Middle frontal gyrus (tissue), 1 donor: Measurements from ENCODE around the gene SLC4A1AP.
"Not testable (repeated sequence)": the region's sequence is repeated elsewhere in the genome, so short reads cannot be mapped to it uniquely, and the experiment has no call there.

Experiments
- DNase-seq: peaks from one replicate; pipeline ENCODE4 v3.0.0-alpha.2; 2015; ENCODE audit warnings: low spot score; ENCODE audit errors: extremely low spot score

The SLC4A1AP gene, protein sequence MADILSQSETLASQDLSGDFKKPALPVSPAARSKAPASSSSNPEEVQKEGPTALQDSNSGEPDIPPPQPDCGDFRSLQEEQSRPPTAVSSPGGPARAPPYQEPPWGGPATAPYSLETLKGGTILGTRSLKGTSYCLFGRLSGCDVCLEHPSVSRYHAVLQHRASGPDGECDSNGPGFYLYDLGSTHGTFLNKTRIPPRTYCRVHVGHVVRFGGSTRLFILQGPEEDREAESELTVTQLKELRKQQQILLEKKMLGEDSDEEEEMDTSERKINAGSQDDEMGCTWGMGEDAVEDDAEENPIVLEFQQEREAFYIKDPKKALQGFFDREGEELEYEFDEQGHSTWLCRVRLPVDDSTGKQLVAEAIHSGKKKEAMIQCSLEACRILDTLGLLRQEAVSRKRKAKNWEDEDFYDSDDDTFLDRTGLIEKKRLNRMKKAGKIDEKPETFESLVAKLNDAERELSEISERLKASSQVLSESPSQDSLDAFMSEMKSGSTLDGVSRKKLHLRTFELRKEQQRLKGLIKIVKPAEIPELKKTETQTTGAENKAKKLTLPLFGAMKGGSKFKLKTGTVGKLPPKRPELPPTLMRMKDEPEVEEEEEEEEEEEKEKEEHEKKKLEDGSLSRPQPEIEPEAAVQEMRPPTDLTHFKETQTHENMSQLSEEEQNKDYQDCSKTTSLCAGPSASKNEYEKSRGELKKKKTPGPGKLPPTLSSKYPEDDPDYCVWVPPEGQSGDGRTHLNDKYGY

DNA sequence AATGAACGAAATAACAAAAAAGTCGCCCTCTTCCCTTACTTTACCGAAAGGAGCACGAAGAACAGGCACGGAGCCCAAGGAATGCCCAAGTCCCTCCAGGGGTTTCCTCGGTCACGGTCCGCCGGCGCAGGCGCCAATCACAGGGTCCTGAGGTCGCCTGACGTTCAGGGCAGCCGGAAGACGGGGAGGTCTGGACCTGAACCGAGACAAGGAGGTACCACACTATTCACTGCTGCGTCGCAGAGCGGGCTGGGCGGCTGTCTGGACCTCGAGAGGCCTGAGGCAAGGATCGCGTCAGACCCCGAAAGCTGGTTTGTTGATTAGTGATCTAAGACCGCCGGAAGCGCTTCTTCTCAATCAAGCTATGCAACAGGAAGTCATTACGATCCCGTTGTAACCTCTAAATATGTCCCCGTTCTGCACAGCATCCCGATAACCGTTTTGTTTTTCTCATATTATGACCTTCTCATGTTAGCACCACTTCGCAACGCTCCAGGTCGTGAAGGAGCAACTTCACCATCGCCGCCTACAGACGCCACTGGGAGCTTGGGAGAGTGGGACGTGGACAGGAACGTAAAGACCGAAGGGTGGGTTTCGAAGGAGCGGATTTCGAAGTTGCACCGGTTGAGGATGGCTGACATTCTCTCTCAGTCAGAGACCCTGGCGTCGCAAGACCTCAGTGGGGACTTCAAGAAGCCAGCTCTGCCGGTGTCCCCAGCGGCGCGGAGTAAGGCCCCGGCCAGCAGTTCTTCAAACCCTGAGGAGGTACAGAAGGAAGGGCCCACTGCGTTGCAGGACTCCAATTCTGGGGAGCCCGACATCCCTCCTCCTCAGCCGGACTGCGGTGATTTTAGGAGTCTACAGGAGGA lies at the start of gene SLC4A1AP, which contains the start of gene SUPT7L:
Gene SLC4A1AP, plus strand, starts transcription at position 605 of the 869 bp plus-strand sequence. Its CDS starts 26 bp downstream, at position 631.
Gene SUPT7L, minus strand, starts transcription at position 330 of the 869 bp plus-strand sequence. CDS start 1,422 bp downstream, outside the sequence.
- DNase-seq = peak; percentile 69

- no peak for DNase-seq
Observed at GRCh38 chr2:27613985-27614384, 49.7 kb upstream of the SLC4A1AP start.

DNA sequence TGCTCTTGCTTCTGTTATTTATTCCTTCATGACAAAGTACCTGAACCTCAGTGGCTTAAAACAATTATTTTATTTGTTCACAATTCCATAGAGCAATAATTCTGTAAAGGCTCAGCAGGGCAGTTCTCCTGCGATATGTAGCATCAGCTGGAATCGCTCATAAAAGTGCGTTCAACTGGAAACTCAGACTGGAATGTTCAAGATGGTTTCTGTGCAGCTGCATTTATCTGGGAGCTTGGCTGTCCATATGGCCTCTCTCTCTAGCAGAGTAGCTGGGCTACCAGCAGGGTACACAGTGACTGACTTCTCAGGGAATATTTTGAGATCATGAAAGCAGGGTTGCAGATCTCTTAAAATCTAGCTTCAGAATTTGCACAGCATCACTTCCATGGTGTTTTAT lies 48.4 kb upstream of the SLC4A1AP start:
- DNase-seq = no peak

- DNase-seq = no peak
Observed at GRCh38 chr2:27621524-27621923, 42.2 kb upstream of the SLC4A1AP start.

- no peak for DNase-seq
Observed at GRCh38 chr2:27622921-27623384, 40.7 kb upstream of the SLC4A1AP start.

DNA sequence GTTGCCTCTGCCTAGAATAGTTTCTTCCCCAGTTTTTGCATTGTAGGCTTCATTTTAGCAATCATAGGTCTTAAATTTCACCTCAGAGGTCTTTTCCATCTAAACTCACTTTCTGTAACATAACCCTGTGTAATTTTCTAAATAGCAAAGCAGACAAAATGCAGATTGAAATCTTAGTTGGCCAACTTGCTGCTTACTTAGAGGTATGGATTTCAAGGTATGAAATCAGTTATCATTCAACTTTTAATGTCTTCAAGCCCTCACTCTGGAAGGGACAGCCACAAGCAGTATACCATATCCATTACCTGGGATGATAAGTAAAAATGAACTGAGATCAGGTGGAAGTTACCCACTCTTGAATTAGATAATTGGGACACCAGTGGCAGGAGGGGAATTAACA lies 38.7 kb upstream of the SLC4A1AP start:
- DNase-seq = no peak

DNA sequence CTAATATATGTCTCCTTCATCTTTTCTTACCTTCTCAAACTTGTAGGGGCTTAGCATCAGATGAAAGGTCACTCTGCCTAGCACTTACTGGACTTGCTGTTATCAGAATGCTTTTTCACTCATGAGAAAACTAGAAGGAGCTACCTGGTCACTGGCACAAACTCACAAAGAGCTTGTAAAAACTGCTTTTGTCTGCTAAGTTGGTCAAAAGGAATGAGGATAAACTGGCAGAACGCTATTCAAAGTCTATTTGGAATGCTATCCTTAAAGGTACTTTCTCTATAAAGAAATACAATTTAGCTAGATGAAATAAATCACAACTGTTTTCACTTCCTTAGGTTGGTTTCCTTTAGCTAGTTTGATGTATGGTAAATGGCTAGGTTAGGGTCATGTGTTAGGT lies 37.4 kb upstream of the SLC4A1AP start:
- not testable (repeated sequence) for DNase-seq

DNA sequence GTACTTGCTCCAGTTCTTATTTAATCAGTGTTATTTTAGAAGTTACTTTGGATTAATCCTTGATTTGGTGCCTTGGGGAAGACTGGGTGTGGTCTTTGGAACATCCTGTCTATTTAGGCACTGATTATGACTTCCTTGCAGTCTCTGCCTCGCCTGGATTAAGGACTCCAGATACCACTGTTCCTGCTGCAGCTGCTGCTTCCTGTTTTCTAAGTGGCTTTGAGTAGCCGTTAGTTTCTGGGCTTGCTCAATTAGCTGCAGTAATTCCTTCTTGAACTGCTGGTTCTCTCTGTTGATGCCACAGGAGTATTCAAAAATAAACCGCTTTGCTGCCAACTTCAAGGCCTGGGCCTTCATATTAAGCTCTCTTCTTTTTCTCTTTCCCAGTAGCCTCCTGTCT lies 36.8 kb upstream of the SLC4A1AP start:
- DNase-seq = not testable (repeated sequence)

DNA sequence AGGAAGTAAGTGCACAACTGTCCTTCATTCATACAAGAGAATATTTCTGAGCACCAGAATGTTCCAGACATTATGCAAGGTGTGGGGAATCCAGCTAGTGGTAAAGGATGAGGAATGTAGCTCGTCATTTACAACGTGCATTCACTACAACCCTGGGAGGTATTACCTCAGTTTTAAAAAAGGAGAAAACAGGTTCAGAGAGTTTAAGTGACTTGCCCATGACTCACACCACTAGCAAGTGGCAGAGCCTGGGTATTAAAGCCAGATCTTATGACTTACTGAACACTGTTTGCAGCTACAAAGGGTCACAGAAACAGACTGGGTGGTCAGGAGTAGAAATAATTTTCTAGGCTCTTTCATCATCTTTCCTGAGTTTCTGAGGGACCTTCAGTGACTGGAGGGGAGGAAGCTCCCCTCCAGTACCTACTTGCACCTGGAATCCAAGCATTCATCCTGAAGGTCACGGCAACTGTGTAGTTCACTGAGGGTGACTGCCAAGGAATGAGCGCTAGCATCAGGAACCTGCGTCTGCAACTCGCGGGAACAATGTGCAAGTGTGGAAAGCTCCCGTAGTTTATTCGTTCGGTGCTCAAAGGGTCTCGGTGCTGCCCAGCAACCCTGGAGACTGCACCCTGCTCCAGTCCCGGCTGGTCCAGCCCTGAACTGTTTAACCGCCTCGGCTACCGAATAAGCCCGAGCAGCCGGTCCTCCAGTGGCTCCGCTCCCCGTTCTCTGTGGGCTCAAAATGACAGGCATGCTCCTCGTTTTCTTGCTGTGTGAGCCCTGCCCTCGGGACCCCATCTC lies 35.5 kb upstream of the SLC4A1AP start:
- no peak for DNase-seq

- DNase-seq = peak; percentile 71
Observed at GRCh38 chr2:27628767-27629709, 34.7 kb upstream of the SLC4A1AP start, which contains the start of the genes CCDC121 and GPN1. Gene CCDC121, minus strand, starts transcription at chr2:27629012. Its CDS starts 1,213 bp downstream, at chr2:27627799. Gene GPN1, plus strand, starts transcription at chr2:27629050. Its CDS starts 9 bp downstream, at chr2:27629059.

DNA sequence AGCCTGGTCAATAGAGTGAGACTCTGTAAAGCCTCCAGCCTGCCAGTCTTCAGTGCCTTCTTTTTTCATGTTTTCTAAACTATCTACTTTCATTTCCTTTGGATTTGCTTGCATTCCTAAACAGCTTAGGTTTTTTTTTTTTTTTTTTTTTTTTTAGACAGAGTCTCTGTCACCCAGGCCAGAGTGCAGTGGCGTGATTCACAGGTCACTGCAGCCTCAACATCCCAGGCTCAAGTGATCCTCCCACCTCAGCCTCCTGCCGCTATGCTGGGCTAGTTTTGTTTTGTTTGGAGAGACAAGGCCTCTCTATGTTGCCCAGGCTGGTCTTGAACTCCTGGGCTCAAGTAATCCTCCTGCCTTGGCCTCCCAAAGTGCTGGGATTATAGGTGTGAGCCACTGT lies 33.4 kb upstream of the SLC4A1AP start:
- not testable (repeated sequence) for DNase-seq

- DNase-seq = no peak
Observed at GRCh38 chr2:27634291-27634690, 29.4 kb upstream of the SLC4A1AP start.

GRCh38 chr2:27636766-27637165 lies 26.9 kb upstream of the SLC4A1AP start:
- no peak for DNase-seq

- no peak for DNase-seq
Observed at GRCh38 chr2:27638037-27638637, 25.6 kb upstream of the SLC4A1AP start.

DNA sequence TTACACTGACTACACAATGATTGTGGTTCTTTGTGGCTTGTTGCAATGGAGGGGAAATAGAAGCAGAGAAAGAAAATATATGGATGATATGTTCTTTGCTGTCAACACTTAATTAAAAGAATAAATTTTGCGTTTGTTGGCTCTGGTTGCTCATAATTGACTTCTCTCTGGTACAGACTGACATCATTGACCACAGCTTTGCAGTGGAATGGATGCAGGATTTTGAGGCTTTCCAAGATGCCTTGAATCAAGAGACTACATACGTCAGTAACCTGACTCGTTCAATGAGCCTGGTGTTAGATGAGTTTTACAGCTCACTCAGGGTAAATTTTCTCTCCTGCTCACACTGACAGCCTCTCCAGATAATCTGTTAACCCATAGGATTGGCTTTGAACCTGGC lies 25.0 kb upstream of the SLC4A1AP start:
- no peak for DNase-seq

DNA sequence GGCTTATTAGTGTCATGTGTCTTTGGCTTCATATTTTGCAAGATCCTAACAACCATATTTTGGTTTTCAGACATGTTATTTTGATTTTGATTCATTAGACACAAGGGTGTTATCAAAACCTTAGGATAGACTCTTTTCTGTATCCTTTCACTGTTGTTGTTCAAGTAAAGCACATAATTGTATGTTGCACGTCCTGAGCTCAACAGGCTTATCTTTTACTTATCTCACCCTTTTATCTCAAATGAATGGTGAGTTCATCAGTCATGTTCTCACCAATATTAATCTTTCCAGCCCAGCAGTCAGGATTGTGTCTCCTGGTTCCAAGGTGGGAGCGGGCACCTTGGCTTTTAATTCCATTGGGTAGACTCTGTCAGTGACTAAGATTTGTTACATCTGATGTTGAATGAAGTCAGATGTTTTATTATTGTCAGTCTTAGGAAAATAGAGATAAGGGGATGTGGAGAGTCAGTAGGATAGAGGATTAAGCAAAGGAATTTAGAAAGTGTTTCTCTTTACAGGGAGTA lies 22.9 kb upstream of the SLC4A1AP start:
- DNase-seq = no peak

DNA sequence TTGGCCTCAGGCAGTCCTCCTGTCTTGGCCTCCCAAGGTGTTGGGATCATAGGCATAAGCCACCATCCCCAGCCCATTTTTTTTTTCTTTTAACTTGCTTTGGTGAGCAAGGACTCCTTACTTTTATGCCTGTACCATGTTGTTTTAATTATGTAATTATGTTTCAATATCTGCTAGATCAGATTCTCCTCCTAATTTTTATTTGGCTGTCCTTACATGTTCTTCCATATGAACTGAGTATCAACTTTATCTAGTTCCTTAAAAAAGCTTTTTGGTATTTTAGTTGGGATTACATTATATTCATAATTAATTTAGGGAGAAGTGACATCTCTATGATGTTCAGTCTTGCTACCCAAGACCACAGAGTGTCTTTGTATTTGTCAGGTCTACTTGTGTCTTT lies 18.5 kb upstream of the SLC4A1AP start:
- DNase-seq = no peak

- no peak for DNase-seq
Observed at GRCh38 chr2:27647289-27647688, 16.4 kb upstream of the SLC4A1AP start.
